K562 (cell line): ENCODE data around the gene CCDC196. TPM values are rescaled to one million over a fixed set of nuclear protein-coding genes. Genes with fewer than 3 reads are reported as not detected.
A peak's percentile ranks its signal among the peaks of the same experiment; 100 is the strongest.

ENCODE experiments used
- FOXP1 ChIP-seq: sonication (generic); formaldehyde crosslinking; IDR thresholded peaks from 2 replicates; pipeline ENCODE4 v1.8.0; 2022; ENCODE audit warnings: mild to moderate bottlenecking, missing genetic modification reagents
- KAT8 ChIP-seq: fragments of 450-650 bp; IDR thresholded peaks from 2 replicates; pipeline ENCODE4 v1.6.1; 2016; ENCODE audit warnings: low read depth, mild to moderate bottlenecking
- MTF1 ChIP-seq: fragments of 250-450 bp; sonication (Bioruptor Pico); IDR thresholded peaks from 2 replicates; pipeline ENCODE4 v1.9.0; 2021; ENCODE audit warnings: moderate library complexity, mild to moderate bottlenecking, inconsistent platforms, borderline replicate concordance
- RREB1 ChIP-seq: fragments of 250-450 bp; sonication (Bioruptor Pico); IDR thresholded peaks from 2 replicates; pipeline ENCODE4 v1.4.0; 2020
- XRCC3 ChIP-seq: fragments of 450-650 bp; IDR thresholded peaks from 2 replicates; pipeline ENCODE4 v1.6.1; 2017; ENCODE audit warnings: mild to moderate bottlenecking, moderate library complexity
- ZC3H11A ChIP-seq: IDR thresholded peaks from 2 replicates; pipeline ENCODE4 v1.6.1; 2012; ENCODE audit warnings: low read depth, low read length, improper control_type of control experiment
- ZNF280B ChIP-seq: fragments of 250-450 bp; sonication (Bioruptor Pico); IDR thresholded peaks from 2 replicates; pipeline ENCODE4 v1.5.1; 2021; ENCODE audit warnings: mild to moderate bottlenecking
- polyA plus RNA-seq, 8 experiments: library from polyadenylated mRNA; depleted of rRNA in 4 of 8; stranded (reverse) in 5 of 8; unstranded in 3 of 8; fragments of >200 nt; fragmentation: Nextera tagmentation in 2 of 8; fragmentation: Illumina TruSeq in 1 of 8; extraction: Ambion mirVana in 2 of 8; extraction: Trizol in 1 of 8; gene quantifications; 2 replicates each; pipeline versions ENCODE4 v1.2.1 to v1.2.3, GENCODE V29; 2011 to 2014; ENCODE audit warnings: inconsistent platforms in 1 of 8, missing spikeins in 1 of 8
- total RNA-seq, 7 experiments: library from RNA; depleted of rRNA in 6 of 7; stranded (reverse); fragments of >200 nt in 6 of 7; fragmentation: Illumina TruSeq in 2 of 7; extraction: Trizol in 2 of 7; gene quantifications; 2 replicates each; pipeline versions ENCODE4 v1.2.1 to v1.2.3, GENCODE V29; 2011 to 2021; ENCODE audit warnings: low replicate concordance in 1 of 7
- TF ChIP-seq, protein P1 (sequence below): fragments of 450-650 bp; IDR thresholded peaks from 2 replicates; pipeline ENCODE4 v1.6.1; 2016; ENCODE audit warnings: mild to moderate bottlenecking, moderate library complexity

Gene CCDC196
- total and polyA plus RNA-seq, 9 of the 15 experiments (the other 6 are each of a cell fraction or from before 2014, with no cell fraction given): not detected

GRCh38 chr14:66507181-66507721 is 21.1 kb downstream of the CCDC196 start (continued):
- TF ChIP-seq ZNF280B (CRISPR knock-in tag) (no peak), RREB1 (CRISPR knock-in tag) (0 out of 2 replicates have a peak, but pooled peaks have one; percentile 44), KAT8 (no peak), ZC3H11A (no peak), MTF1 (CRISPR knock-in tag) (no peak), FOXP1 (CRISPR knock-in tag) (0 out of 2 replicates have a peak, but pooled peaks have one; percentile 22), XRCC3 (no peak)
- TF ChIP-seq, protein P1, sequence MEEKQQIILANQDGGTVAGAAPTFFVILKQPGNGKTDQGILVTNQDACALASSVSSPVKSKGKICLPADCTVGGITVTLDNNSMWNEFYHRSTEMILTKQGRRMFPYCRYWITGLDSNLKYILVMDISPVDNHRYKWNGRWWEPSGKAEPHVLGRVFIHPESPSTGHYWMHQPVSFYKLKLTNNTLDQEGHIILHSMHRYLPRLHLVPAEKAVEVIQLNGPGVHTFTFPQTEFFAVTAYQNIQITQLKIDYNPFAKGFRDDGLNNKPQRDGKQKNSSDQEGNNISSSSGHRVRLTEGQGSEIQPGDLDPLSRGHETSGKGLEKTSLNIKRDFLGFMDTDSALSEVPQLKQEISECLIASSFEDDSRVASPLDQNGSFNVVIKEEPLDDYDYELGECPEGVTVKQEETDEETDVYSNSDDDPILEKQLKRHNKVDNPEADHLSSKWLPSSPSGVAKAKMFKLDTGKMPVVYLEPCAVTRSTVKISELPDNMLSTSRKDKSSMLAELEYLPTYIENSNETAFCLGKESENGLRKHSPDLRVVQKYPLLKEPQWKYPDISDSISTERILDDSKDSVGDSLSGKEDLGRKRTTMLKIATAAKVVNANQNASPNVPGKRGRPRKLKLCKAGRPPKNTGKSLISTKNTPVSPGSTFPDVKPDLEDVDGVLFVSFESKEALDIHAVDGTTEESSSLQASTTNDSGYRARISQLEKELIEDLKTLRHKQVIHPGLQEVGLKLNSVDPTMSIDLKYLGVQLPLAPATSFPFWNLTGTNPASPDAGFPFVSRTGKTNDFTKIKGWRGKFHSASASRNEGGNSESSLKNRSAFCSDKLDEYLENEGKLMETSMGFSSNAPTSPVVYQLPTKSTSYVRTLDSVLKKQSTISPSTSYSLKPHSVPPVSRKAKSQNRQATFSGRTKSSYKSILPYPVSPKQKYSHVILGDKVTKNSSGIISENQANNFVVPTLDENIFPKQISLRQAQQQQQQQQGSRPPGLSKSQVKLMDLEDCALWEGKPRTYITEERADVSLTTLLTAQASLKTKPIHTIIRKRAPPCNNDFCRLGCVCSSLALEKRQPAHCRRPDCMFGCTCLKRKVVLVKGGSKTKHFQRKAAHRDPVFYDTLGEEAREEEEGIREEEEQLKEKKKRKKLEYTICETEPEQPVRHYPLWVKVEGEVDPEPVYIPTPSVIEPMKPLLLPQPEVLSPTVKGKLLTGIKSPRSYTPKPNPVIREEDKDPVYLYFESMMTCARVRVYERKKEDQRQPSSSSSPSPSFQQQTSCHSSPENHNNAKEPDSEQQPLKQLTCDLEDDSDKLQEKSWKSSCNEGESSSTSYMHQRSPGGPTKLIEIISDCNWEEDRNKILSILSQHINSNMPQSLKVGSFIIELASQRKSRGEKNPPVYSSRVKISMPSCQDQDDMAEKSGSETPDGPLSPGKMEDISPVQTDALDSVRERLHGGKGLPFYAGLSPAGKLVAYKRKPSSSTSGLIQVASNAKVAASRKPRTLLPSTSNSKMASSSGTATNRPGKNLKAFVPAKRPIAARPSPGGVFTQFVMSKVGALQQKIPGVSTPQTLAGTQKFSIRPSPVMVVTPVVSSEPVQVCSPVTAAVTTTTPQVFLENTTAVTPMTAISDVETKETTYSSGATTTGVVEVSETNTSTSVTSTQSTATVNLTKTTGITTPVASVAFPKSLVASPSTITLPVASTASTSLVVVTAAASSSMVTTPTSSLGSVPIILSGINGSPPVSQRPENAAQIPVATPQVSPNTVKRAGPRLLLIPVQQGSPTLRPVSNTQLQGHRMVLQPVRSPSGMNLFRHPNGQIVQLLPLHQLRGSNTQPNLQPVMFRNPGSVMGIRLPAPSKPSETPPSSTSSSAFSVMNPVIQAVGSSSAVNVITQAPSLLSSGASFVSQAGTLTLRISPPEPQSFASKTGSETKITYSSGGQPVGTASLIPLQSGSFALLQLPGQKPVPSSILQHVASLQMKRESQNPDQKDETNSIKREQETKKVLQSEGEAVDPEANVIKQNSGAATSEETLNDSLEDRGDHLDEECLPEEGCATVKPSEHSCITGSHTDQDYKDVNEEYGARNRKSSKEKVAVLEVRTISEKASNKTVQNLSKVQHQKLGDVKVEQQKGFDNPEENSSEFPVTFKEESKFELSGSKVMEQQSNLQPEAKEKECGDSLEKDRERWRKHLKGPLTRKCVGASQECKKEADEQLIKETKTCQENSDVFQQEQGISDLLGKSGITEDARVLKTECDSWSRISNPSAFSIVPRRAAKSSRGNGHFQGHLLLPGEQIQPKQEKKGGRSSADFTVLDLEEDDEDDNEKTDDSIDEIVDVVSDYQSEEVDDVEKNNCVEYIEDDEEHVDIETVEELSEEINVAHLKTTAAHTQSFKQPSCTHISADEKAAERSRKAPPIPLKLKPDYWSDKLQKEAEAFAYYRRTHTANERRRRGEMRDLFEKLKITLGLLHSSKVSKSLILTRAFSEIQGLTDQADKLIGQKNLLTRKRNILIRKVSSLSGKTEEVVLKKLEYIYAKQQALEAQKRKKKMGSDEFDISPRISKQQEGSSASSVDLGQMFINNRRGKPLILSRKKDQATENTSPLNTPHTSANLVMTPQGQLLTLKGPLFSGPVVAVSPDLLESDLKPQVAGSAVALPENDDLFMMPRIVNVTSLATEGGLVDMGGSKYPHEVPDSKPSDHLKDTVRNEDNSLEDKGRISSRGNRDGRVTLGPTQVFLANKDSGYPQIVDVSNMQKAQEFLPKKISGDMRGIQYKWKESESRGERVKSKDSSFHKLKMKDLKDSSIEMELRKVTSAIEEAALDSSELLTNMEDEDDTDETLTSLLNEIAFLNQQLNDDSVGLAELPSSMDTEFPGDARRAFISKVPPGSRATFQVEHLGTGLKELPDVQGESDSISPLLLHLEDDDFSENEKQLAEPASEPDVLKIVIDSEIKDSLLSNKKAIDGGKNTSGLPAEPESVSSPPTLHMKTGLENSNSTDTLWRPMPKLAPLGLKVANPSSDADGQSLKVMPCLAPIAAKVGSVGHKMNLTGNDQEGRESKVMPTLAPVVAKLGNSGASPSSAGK: peak; percentile 77
